ENCODE measurements around the gene LHFPL6.

Gene LHFPL6

DNA sequence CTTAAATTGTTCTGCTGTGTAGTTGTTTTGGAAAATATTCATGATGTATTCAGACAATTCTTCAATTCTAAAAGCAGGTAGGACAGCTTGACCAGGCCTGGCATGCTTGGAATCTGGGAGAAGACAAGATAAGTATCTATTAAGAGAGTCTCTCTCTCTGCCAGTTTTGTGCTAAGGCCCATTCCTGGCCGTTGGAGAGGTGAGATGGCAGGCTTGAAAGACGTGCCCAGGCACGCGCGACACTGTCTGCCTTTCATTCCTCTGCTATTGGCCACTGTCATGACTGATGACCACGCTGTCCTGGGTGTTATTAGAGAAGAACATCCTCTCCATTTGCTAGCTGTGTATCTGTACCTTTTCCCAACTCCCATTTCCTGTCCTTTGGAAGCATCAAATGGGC lies 90.3 kb downstream of the LHFPL6 start:
- DNase-seq (ENCODE audit: low read depth in 2 of 2), result no peak

- no peak for DNase-seq (ENCODE audit: low read depth in 2 of 2)
Measured at GRCh38 chr13:39510316-39510695, 92.7 kb downstream of the LHFPL6 start.

GRCh38 chr13:39509616-39510315 lies 93.2 kb downstream of the LHFPL6 start:
- no peak for DNase-seq (ENCODE audit: low read depth in 2 of 2)

GRCh38 chr13:39506559-39507390 lies 96.2 kb downstream of the LHFPL6 start:
- no peak for DNase-seq (ENCODE audit: low read depth in 2 of 2)

DNA sequence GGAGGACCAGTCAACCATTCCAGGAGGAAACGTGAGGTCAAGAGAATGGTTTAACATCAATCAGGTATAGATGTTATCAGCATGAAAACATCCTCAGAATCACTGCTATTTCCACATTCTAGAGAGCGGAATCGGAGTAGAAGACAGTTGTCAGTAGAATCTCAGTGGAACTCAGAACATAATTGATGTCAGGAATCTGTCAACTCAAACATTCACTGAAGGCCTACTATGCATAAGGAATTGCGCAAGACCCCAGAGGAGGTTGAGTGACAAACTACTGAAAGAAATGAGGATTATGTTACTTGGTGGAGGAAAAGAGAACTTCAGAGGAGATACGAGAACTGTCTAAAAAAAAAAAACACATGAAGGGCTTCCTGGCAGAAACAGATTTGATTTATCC lies 97.8 kb downstream of the LHFPL6 start:
- DNase-seq (ENCODE audit: low read depth in 2 of 2), result no peak

- DNase-seq (ENCODE audit: low read depth in 2 of 2), result no peak
Measured at GRCh38 chr13:39503048-39503447, 99.9 kb downstream of the LHFPL6 start.

DNA sequence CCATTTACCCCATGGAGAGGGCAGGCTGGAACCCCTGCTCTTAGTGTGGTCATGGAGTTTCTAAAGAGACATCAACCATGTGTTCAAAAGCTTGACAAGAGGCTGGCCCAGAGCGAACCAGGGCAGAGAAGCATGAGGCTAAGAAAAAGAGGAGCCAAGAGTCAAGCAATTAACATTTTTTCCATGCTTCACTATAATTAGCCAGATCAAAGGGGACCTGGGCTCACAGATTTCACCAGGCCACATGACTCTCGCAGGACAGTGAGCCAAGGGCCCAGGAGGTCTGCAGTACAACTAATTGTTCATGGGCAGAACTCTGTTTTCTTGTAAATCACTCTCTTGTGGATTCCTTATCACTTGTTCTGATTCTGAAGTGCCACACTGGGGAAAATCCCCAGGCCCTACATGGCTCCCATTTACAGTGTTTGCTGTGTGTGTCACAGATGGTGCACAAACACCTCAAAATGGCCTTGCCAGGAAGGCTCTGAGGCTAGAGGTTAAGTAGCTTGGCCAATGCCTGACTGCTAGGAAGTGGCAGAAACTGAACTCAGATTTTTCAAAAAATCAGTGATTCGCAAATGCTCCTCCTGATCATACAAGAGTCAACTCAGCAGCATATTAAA lies 101.2 kb downstream of the LHFPL6 start:
- DNase-seq (ENCODE audit: low read depth in 2 of 2), result no peak

- no peak for DNase-seq (ENCODE audit: low read depth in 2 of 2)
Measured at GRCh38 chr13:39499604-39500003, 103.4 kb downstream of the LHFPL6 start.

GRCh38 chr13:39498471-39499114 lies 104.4 kb downstream of the LHFPL6 start:
- no peak for DNase-seq (ENCODE audit: low read depth in 2 of 2)

DNA sequence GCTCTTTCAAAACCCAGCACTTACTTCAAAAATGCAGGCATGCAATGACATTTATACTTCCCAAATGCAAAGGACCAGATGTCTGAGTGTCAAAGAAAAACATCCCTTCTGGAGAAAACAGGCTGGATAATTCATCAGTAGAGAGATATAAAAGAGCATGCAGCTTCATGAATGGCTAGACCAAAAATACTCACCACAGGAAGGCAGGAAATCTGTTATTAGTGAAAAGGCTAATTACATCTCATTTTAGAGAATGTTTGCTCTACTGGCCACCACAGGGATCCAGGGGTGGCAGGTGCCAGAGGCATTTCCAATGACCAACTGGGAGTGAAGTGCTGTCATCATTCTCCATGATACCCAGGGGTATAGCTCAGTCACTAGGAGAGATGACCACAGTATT lies 106.5 kb downstream of the LHFPL6 start:
- DNase-seq (ENCODE audit: low read depth in 2 of 2), result no peak

- no peak for DNase-seq (ENCODE audit: low read depth in 2 of 2)
Measured at GRCh38 chr13:39494633-39495032, 108.4 kb downstream of the LHFPL6 start.

- no peak for DNase-seq (ENCODE audit: low read depth in 2 of 2)
Measured at GRCh38 chr13:39494006-39494405, 109.0 kb downstream of the LHFPL6 start.

- no peak for DNase-seq (ENCODE audit: low read depth in 2 of 2)
Measured at GRCh38 chr13:39490136-39490535, 112.9 kb downstream of the LHFPL6 start.

- DNase-seq (ENCODE audit: low read depth in 2 of 2), result no peak
Measured at GRCh38 chr13:39486758-39487157, 116.2 kb downstream of the LHFPL6 start.

GRCh38 chr13:39485314-39485700 lies 117.7 kb downstream of the LHFPL6 start:
- DNase-seq (ENCODE audit: low read depth in 2 of 2), result no peak

- no peak for DNase-seq (ENCODE audit: low read depth in 2 of 2)
Measured at GRCh38 chr13:39484506-39485313, 118.3 kb downstream of the LHFPL6 start.

DNA sequence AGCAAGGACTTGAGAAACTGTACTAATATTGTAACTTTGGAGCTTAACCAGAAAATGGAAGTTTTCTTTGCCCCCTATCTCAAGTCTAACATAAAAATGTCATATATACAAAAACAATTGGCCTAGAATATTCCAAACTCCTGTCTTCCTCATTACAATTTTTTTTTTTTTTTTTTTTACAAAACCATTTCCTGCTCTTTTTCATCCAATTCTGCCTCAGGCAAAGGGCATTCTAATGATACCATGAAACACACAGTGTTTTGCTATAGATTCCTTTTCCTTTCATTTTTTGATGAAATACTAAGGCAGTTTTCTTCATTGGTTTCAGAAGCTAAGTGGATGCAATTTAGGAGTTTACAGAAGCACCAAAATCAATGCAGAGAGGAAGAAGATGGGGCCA lies 119.7 kb downstream of the LHFPL6 start:
- DNase-seq (ENCODE audit: low read depth in 2 of 2), result no peak

DNA sequence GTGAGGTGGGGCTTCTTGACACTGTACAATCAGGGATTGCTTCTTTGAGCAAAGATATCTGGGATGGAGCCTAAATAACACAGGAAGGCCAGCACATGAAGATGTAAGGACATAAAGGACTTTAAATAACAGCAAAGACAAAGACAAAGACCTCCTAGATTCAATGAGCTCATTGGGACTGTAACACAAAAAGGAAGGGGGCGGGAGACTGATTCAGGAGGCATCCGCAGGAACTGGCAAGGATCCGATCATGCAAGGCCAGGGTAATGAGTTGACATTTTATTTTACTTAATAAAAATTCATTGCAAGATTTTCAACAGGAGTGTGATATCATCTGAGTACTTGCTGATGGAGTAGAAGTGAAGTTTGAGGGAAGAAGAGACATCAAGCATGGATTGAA lies 121.5 kb downstream of the LHFPL6 start:
- DNase-seq (ENCODE audit: low read depth in 2 of 2), result no peak

GRCh38 chr13:39474600-39474999 lies 128.4 kb downstream of the LHFPL6 start:
- DNase-seq (ENCODE audit: low read depth in 2 of 2), result no peak

- DNase-seq (ENCODE audit: low read depth in 2 of 2), result no peak
Measured at GRCh38 chr13:39469676-39470075, 133.3 kb downstream of the LHFPL6 start.

- no peak for DNase-seq (ENCODE audit: low read depth in 2 of 2)
Measured at GRCh38 chr13:39468306-39468705, 134.7 kb downstream of the LHFPL6 start.

- DNase-seq (ENCODE audit: low read depth in 2 of 2), result no peak
Measured at GRCh38 chr13:39463611-39464010, 139.4 kb downstream of the LHFPL6 start.

All from stimulated activated CD8-positive, alpha-beta memory T cell treated with anti-CD3 and anti-CD28 coated beads, Interleukin-15, amount 100 ng/mL, for 4 hours (primary cell).